Hypothalamus (tissue), 51 donors: Measurements from ENCODE around the gene RWDD4.

ENCODE experiments used
- DNase-seq, 51 donors: peaks; one replicate each; lab custom pipeline; 2025; lab: John Stamatoyannopoulos, UW

Gene RWDD4

DNA sequence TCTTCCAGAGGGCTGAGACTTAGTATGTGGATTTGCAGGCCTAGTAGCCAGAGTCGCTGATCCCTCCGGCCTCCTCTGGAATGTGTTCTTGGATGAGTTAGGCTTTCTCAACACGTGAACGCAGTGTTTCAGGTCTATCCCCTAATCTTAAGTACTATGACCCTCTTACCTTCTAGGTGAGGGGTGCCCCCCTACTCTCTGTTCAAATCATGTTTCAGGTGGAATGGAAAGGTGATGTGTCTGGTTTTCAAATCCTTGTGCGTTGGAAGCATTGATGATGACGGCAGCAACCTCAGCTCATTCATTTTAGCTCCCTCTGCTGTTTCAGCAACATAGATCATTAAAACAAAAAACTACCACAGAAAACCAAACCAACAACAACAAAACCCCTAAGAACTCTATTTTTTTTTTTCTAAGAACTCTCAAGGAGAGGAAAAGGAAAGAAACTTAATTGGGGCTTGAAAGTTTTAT, 56.4 kb downstream of the RWDD4 start:
- DNase-seq = peak in 1 of 51 donors; percentile 31

DNA sequence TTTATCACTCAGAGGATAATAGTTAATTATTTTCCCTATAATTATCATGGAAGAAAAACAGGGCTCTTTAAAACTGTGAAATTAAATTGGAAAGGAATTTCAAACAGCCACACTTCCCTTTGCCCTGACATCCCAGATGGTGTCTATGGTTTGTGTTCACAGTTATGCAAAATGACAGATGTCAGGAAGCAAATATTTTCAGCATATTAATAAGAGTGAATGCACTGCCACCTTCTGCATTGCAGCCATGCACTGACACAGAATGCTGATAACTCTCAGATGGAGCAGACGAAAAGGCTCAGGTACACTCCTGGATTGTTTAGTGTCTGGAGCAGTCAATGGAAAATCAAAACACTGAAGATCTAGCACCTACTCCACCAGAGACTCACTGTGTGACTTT, 57.6 kb downstream of the RWDD4 start:
- DNase-seq = no peak

- DNase-seq = no peak
These were observed 58.7 kb downstream of the RWDD4 start for GRCh38 chr4:183600189-183600685.

DNA sequence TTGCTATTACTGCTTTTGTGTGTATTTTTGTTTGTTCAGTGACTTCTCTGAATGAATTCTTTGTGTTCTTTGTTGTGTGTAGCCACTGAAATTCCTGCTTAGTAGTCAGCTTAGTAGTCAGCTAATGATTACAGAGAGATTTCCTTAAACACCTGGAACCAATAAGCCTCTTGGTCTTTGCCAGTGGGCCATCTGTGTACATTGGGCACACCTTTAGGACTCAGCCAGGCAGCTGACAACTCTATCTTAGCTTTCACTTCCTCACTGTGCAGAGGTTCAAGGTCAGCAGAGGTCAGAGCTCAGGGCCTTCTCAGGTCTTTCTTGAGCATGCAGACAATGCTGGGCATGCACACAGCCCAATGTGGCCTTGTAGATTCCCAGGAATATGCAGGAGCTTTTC, 59.3 kb downstream of the RWDD4 start:
- no peak for DNase-seq

DNA sequence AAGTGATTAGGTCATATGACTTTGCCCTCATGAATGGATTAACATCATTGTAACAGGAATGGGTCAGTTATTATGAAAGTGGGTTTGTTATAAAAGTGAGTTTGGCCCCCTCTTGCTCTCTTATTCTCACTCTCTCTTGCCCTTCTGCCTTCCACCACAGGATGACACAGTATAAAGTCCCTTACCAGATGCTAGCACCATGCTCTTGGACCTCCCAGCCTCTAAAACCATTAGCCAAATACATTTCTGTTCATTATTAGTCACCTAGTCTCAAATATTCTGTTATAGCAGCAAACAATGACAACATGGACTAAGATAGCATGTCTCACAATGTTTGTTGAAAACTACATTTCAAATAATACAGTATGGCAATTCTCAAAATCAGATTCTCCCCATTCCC, 59.7 kb downstream of the RWDD4 start:
- no peak for DNase-seq

GRCh38 chr4:183596067-183596757, 62.8 kb downstream of the RWDD4 start:
- DNase-seq = no peak

GRCh38 chr4:183594823-183595222, 64.2 kb downstream of the RWDD4 start:
- no peak for DNase-seq

DNA sequence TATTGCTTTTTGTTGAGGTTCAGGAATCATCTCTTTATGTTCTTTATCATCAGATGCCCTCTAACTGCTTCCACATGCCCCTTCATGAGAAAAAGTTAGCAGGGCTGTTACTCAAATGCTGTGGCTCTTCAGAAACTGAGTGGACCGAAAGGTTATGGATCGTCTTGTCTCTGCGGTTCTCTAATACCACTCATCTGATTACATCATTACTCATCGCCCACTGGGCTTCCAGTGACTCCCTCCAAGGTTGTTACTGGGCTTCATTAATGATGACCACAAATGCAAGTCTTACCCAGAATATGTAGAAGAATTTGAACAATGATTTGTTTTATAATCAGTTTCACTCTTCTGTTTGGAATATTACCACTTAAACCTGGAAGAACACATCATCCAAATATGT, 67.7 kb downstream of the RWDD4 start:
- no peak for DNase-seq
